ENCODE measurements around the gene MTRF1L.
A peak's percentile ranks its signal among the peaks of the same experiment; 100 is the strongest.

MTRF1L gene, protein sequence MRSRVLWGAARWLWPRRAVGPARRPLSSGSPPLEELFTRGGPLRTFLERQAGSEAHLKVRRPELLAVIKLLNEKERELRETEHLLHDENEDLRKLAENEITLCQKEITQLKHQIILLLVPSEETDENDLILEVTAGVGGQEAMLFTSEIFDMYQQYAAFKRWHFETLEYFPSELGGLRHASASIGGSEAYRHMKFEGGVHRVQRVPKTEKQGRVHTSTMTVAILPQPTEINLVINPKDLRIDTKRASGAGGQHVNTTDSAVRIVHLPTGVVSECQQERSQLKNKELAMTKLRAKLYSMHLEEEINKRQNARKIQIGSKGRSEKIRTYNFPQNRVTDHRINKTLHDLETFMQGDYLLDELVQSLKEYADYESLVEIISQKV
- total RNA-seq, result 10.9 reads per million, percentile 33 among the genes with 10 or more reads in this experiment

DNA sequence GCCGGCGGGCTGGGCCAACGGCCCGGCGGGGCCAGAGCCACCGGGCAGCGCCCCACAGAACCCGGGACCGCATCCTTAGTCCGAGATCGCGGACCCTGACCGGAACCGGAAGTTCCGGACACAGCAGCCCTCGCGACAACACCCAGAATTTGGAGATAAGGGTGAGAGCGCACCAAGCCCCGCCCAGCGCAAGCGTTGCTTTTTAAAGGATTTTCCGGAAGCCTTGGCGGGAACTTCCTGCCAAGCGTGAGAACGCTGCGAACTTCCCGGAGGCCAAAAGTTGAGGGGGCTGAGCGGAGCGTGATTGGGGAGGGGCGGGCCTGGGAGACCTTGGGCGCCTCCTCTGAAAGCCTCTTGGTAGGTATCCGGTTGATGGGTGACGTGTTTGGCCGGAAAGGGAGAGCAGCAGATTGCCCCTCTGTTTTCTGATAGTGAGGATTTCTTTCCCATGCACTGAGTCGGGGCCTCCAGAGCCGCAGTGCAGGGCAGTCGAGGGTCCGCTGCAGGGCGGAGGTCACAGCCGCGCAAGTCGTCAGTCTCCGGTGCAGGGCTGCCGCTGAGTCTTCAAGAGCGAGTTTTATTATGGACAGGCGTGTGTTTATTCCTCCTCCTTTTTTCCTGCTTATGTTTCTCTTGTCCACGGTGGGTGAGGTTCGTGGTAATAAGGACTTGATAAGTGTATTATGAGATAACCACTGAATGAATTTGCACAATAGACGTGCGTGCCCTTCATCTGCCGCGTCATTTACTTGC is at the start of gene MTRF1L:
MTRF1L (minus strand) TSS at position 97 of the 753 bp plus-strand sequence; CDS start at position 73, 24 bp downstream.
- peak; percentile 80 for DNase-seq

DNA sequence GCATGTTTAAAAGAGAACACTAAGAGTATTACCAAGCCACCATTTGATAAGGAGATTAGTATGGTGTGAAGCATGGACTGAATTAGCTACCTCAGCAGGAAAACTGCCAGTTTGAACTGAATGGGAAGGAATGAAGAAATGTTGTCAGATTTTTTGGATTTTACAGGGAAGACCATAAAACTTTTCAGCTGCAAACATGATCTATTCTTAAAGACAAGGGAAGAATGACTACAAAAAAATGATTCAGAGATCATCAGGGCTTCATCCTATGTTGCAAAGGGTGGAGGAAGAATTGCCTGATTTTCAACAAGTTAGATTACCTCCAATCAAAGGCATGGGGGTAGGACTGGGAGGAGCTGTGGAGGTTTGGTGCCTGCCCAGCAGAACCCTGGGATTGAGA is 49.3 kb upstream of the MTRF1L start:
- DNase-seq, result no peak

DNA sequence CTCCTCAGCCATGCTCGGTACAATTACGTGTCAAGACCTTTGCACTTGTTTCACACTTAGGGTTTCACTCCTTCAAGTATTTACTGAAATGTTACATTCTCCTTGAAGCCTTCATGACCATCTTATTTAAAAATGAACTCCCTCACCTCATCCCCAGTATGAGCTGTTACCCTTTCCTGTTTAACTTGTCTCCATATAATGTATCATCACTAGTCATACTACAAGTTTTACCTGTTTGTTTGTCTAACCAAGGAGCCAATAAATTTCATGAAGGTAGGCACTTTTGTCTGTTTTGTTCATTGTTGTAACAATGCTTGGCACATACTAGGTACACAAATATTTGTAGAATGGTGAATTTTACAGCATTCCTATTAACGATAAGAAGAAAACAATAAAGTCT is 46.1 kb upstream of the MTRF1L start:
- DNase-seq, result no peak

DNA sequence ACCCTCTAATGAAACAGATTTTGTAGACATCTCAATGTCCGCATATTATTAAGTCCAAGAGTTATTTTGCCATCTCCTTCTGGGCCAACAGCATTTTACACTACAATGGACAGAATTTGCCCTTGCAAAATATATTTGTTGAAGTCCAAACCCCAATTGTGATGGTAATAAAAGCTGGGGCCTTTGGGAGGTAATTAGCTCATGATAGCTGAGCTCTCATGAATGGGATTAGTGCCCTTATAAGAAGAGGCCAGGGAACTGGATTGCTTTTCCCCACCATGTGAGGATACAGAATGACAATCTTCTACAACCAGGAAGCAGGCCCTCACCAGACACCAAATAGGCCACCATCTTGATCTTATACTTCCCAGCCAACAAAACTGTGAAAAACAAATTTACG is 44.9 kb upstream of the MTRF1L start:
- DNase-seq, result no peak

DNA sequence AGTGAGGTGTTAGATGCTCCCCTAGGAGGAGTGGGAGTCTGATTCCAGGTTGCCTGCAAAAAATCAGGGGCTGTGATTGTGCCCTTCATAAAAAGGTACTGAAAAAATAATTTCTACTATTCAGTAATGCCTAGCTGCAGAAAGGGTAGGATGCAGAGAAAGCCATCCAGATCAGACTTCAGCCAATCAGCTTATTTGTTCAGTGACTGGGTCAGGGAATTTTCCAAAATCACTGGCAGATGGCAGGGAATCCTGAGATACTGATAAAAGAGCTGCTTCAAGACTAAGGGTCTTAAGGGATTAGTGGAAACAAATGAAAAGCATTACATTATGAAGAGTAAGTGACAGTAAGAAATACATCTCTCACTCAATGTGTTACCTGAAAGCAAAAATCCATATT is 42.8 kb upstream of the MTRF1L start:
- no peak for DNase-seq

DNA sequence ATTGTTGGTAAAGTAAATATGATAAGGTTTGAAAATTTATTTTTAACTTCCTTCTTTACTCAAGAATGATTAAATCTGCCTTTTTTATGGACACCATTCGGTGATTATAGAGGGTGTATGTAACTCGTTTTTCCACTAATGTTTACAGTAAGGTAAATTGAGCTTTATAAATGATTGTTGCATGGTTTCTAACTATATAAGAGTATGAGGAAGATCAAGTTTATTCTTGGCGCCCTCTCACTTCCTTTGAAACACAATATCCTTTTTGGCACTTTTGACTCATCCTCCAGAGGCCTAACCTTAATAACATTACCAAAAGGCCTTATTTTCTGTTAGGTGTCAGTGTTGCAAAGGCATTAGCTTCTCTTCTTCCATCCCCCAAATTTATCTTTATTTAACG is 41.8 kb upstream of the MTRF1L start:
- no peak for DNase-seq

DNA sequence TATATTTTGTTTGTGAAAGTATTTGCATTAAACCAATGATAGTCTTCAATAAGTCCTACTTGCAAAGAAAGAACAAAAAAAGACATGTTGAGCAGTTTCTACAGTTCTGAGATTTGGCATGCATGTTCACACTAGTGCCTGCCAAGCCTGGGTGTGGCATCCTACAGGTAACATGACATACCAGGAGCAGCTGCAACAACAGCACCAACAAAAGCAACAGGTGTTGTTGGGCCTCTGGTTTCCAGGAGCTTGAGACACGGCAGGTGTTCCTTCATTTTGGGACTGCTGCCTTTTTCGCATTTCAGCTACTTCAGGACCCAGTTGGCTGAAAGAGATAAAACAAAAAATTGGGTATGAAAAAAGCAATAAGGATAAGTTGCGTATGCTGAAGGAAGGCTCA is 41.2 kb upstream of the MTRF1L start:
- DNase-seq, result no peak

DNA sequence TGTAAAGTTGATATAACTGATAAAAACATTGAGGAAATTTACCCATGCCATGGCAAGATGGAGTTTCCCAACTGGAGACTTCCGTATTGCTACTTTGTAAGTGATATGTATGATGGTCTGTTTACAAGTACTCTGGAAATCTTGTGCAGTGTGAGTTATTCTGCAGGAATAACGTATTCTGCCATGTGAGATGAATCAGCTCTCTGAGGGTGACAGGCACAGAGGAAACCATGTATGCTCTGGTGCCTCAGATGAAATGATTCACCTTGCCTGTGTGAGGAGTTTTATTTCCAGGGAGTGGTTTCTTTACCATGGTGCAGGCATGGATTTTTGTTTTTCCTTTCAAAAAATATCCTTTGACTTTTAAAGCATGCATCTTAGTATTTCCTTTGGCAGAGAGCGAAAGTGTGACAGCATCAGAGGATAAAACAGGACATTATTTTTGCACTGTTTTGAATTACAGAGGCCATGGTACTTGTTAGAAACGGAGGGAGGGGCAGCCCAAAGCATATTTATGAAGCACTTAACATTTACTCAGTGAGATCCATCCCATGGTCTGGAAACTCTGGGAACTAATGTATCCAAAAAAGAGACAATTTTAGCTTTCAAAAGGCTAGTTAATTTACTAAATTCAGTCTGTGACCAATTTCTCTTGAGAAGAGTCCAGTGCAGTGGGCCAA is 36.0 kb upstream of the MTRF1L start:
- DNase-seq, result no peak

DNA sequence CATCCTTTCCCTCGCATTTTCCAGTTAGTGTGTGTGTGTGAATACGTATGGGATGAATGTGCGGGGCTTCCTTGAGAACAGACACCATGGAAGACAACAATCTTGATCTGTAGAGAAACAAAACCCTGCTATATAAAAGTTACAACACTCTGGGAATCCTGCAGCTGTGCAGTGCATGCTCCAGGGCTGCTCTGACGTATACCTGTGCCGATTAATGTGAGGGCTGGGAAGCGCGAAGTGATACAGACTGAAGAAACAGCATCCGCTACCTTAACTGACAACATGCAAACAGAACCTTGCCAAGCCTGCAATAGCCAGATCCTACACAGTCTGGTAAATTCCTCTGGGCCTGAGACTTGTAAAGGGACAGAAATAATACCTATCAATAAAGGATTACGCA is 31.6 kb upstream of the MTRF1L start:
- DNase-seq, result no peak

DNA sequence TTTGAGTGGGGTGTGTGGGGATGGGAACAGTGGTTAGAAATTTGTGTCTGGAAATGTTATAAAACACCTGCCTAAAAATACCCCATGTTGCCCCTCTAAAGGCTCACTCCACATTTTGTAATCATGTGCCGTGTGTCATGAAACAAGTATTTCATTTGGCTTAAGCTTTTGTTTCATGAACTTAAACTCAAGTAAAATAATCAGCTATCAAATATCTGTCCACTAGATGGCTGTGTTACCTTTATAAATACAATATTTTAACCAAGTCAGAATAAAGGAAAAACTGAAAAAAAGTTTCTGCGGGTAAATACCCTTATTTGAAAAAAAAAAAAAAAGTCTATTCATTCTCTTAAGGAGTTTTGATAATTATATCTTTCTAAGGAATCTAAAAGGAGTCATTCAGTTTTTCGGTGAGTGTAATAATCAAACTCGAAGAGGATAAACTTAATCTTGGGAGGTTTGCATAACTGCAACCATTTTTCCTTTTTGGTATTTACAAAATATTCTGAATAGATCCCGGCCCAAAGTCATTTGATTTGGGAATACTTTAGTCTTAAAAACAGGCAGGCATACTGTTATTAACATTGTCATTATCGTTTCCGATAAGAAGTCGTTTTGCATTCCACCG is 29.9 kb upstream of the MTRF1L start:
- no peak for DNase-seq

DNA sequence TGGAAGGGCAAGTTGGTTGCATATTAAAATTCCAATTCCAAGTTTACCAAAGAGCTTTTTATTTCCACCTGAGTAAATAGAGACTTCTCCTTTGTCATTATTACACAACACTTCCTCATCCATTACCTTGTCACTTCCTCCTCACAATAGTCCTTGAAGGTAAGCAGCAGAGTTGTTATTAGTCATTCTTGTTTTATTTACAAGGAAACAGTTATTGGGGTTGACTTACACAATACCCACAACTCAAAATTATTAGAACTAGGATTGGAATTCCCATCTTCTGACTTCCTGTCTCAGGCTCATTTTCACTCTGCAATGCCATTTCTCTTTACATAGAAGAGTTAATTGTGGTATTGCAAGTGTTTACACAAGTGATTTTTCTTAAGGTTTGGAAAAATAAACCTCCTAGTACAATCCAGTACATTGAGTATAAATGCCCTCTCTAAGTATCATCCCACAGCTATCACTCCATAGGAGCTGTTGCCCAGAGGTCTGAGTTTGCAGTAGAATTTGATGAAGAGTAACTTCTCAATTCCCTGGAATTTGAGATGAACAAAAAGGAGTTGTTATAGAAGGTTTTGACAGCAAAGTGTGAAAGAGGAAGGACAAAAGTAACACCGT is 28.9 kb upstream of the MTRF1L start:
- no peak for DNase-seq

DNA sequence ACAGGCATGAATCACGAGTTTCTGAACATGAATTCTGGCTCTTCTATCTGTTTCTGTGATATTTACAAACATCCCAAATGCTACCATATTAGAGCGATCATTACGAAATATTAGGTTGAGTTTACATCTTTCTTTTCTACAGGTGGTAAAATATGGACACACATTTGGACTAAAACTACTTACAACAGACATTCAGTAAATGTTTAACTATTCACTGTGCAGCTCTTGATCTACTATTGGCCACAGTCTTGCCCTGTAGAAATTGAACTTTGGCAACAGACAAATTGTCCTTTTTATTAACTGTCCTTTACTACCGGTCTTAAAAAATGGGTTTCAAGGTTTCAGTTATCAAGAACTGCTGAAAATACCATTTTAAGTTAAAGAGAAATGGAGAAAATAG is 26.5 kb upstream of the MTRF1L start:
- no peak for DNase-seq

DNA sequence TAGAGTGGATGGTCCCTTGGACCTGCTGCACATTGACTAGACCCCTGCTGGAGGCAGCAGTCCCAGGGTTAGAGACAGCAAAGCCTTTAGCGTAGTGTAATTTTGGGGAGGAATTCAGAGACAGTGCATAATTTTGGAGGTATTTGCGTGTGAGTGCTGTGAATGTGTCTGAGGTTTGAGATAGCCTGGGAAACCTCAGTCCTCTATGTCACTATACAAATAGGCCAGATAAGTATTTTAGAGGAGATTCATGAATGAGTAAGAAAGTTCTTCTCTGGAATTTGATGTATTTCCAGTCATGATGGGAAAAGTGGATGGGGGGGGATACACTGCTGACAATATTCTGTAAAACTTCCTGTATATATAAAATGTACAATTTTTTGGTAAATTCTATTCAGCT is 25.8 kb upstream of the MTRF1L start:
- DNase-seq, result no peak

DNA sequence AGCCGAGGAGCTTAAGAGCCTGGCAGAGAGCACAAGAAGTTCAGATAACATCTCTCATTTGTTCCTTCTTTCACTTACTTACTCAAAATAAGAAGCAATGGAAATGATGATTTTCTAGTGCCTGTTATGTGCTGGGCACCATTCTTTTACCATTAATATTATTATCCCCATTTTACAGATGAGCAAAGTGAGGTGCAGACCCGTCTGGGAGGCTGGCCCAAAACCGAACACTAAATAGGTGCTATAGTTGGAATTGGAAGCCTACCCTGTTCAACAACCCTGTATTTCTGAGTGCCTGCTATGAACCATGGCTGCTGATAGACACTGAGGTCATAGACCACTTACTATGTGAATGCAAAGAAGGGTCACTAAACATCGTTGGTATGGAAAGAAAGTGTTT is 25.0 kb upstream of the MTRF1L start:
- DNase-seq, result no peak

DNA sequence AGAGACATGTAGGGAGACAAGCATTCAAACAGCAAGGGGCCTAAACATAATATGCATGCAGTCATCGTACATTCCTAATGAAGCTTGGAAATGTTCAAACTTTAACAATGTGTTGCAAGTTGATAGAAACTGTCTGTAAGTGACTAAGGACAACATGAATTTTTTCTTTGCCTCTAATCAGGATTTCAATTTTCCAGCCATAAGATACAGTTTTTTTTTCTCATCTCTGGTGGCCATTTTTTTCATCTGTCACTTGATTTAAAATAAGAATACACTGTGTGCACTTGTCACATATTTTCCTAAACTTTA is 22.2 kb upstream of the MTRF1L start:
- DNase-seq, result no peak

DNA sequence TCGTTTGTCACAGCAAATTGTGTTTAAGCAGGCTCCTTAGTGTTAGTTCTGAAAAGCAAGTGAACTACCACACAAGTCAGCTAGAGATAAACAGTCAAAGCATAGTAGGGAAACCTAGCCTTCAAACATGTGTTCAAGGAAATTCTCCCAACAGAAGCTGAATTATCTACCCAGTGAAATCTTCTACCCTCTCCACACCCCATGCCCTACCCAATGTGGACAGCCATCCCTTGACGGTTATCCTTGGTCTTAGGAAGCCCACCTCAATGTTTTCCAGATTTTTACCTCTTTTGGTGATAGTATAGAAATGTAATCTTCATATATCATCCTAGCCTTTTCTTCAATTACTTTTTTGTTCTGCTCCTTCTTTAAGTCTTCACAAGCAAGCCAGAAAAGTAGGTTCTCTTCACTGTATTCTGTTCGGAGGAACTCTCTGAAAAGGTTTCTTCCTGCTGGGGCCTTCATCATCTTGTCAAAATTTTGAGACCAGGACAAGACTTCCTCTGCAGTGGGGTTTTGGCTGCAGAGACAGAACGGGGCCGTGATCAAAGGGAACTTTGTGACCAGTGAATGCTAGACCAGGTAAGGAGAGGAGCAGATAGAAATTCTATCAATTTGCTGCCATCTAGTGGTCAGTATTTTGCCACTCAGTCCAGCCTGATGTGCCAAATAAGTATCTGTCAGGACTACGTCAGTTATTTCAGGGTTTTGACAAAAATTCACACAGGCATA is 21.6 kb upstream of the MTRF1L start:
- DNase-seq, result peak; percentile 33

DNA sequence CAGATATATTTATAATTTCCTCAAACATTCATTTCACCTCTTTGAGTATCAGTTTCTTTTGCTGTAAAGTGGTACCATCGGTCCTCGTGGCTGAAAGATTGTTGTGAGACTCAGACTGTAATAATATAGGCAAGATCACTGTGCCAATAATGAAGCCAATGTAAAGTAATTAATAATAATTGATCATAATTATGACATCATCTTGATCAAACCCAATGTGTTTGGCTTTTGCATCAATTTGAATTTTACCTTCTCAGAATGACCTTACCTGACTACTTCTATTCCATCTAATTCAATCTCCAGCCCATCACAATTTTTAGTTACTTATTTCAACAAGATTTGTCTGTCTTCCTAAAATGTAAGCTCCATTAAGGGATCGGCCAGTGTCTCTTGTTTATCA is 15.8 kb upstream of the MTRF1L start:
- no peak for DNase-seq

DNA sequence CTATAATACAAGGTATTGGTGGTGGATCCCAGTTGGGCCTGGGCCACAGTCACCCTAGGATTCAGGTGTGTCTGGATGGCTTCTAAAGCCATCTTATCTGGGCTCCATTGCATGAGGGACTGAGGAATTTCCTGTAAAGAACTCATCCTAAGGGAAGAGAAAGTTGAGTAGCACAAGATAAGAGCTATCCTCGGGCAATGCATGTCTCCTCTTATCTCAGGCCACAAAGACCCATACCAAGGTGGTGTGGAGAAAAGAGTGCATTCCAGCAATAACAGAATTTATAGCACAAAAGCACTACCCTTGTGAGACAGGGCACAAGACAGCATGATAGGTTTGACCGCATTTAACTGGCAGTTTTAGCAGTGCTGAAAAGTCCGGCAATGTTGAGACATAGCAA is 14.3 kb upstream of the MTRF1L start:
- DNase-seq, result no peak

DNA sequence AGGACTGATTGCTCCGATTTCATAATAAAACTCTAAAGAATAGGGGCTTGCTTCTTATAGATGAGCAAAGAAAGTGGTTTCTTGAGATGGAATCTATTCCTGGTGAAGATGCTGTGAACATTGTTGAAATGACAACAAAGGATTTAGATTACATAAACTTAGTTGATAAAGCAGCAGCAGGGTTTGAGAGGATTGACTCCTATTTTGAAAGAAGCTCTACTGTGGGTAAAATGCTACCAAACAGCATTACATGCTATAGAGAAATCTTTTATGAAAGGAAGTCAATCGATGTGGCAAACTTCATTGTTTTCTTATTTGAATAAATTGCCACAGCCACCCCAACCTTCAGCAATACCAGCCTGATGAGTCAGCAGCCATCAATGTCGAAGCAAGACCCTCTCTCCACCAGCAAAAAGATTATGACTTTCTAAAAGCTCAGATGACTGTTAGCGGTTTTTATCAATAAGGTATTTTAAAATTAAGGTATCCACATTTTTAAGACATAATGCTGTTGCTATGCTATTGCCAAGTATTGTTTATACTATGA is 12.7 kb upstream of the MTRF1L start:
- no peak for DNase-seq

DNA sequence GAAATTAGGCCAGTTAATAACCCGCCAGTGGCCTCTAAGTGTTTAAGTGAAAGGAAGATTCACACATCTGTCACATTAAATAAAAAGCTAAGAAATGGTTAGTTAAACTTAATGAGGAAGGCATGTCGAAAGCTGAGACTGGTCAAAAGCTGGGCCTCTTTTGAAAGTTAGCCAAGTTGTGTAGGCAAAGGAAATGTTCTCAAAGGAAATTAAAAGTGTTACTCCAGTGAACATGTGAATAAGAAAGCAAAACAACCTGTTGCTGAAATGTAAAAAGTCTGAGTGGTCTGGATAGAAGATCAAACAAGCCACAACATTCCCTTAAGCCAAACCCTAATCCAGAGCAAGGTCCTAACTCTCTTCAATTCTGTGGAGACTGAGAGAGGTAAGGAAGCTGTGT is 10.9 kb upstream of the MTRF1L start:
- DNase-seq, result no peak

DNA sequence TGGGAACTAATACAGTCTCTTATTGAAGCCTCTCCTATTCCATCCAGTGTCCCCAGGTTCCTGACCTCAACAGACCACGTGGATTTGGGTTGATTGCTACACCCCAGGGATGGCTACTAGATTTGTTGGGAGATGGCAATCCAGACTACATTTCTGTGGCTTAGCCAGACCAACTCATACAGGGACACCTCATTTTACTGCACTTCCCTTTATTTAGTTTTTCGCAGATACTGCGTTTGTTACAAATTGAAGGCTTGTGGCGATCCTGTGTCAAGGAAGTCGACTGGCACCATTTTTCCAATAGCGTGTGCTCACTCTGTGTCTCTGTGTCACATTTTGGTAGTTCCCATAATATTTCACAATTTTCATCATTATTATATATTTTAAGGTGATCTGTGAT is 10.3 kb upstream of the MTRF1L start:
- DNase-seq, result no peak

DNA sequence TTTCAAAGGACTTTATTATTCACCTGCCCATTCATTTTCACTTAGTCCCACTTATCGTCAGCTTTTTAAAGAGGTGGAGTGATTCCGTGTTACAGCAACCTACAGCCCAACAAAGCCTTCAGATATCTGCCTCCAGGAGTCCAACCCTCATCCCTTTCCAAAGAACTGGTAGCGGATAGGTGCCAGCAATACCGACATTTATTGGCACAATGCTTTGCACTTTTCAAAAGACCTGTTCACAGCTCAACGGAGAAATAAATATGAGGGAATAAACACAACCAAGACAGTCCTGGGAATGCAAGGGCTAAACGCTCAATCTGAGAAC is 819 bp upstream of the MTRF1L start:
- no peak for DNase-seq
